Activated CD4-positive, CD25-positive, alpha-beta regulatory T cell treated with anti-CD3 and anti-CD28 coated beads, Interleukin-2, amount 50 U/mL, for 24 hours (primary cell): ENCODE measurements around the gene SMKR1.
A peak's percentile ranks its signal among the peaks of the same experiment; 100 is the strongest.
"Not testable (repeated sequence)": the region's sequence is repeated elsewhere in the genome, so short reads cannot be mapped to it uniquely, and the experiment has no call there.

Experiments
- ATAC-seq, 2 donors: fragments of 150-1000 bp; cut with Tn5 transposase; one replicate each; pipeline ENCODE4 v1.10.0; 2021; ENCODE audit warnings: mild to moderate bottlenecking in 1 of 2, moderate library complexity in 1 of 2

SMKR1 gene

GRCh38 chr7:129530795-129531391 lies 28.6 kb downstream of the SMKR1 start:
- ATAC-seq: peak; percentile 98 to 99

- no peak for ATAC-seq
Observed at GRCh38 chr7:129531721-129532120, 29.4 kb downstream of the SMKR1 start.

GRCh38 chr7:129532375-129532774 lies 30.0 kb downstream of the SMKR1 start:
- ATAC-seq: no peak

GRCh38 chr7:129534558-129535274 lies 32.4 kb downstream of the SMKR1 start:
- not testable (repeated sequence) for ATAC-seq

- no peak for ATAC-seq
Observed at GRCh38 chr7:129535896-129536295, 33.6 kb downstream of the SMKR1 start.

GRCh38 chr7:129536323-129536722 lies 34.0 kb downstream of the SMKR1 start:
- ATAC-seq: no peak

GRCh38 chr7:129538790-129539189 lies 36.5 kb downstream of the SMKR1 start:
- no peak for ATAC-seq

- ATAC-seq: no peak
Observed at GRCh38 chr7:129540340-129540739, 38.0 kb downstream of the SMKR1 start.

- no peak for ATAC-seq
Observed at GRCh38 chr7:129544700-129545099, 42.4 kb downstream of the SMKR1 start.

GRCh38 chr7:129550693-129551360 lies 48.5 kb downstream of the SMKR1 start:
- ATAC-seq: no peak

GRCh38 chr7:129553899-129554461 lies 51.6 kb downstream of the SMKR1 start:
- peak; percentile 74 to 88 for ATAC-seq

- ATAC-seq: no peak
Observed at GRCh38 chr7:129556607-129557133, 54.3 kb downstream of the SMKR1 start.

- no peak for ATAC-seq
Observed at GRCh38 chr7:129557686-129558481, 55.6 kb downstream of the SMKR1 start.

- ATAC-seq: no peak
Observed at GRCh38 chr7:129559564-129559963, 57.2 kb downstream of the SMKR1 start.

GRCh38 chr7:129560831-129561230 lies 58.5 kb downstream of the SMKR1 start:
- no peak for ATAC-seq

- ATAC-seq: no peak
Observed at GRCh38 chr7:129561677-129562359, 59.5 kb downstream of the SMKR1 start.
